Measurements from ENCODE around the gene ADAMTS7. TPM values are rescaled to one million over a fixed set of nuclear protein-coding genes. Genes with fewer than 3 reads are reported as not detected.

ADAMTS7 gene
- total RNA-seq, 1 donor from 2014 or later: 27.4 TPM

DNA sequence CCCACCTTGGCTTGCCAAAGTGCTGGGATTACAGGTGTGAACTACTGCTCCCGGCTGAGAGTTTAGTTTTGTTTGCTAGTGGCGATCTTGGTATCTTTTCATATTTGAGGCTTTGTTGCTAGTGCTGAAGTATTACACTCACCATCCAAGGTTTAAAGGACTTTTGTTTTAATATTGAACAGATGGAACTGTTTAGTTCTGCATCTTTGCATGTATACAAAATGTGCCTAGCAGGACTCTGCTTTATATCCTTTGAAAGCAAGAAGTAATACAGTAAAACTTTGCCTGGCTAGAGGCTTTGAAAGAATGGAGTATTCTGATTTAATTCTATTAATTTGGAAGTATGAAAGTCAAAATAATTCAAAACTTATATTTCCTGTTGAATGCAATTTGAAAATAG is 92.4 kb downstream of the ADAMTS7 start:
- DNase-seq (ENCODE audit: low read depth): no peak
- H3K27me3 ChIP-seq (ENCODE audit: control insufficient read depth, insufficient read depth, low read length): no peaks in the 10 kb centered on the region
- H3K4me3 ChIP-seq (ENCODE audit: low read depth, low read length): no peak overlapping the region
- TF ChIP-seq, protein P1, sequence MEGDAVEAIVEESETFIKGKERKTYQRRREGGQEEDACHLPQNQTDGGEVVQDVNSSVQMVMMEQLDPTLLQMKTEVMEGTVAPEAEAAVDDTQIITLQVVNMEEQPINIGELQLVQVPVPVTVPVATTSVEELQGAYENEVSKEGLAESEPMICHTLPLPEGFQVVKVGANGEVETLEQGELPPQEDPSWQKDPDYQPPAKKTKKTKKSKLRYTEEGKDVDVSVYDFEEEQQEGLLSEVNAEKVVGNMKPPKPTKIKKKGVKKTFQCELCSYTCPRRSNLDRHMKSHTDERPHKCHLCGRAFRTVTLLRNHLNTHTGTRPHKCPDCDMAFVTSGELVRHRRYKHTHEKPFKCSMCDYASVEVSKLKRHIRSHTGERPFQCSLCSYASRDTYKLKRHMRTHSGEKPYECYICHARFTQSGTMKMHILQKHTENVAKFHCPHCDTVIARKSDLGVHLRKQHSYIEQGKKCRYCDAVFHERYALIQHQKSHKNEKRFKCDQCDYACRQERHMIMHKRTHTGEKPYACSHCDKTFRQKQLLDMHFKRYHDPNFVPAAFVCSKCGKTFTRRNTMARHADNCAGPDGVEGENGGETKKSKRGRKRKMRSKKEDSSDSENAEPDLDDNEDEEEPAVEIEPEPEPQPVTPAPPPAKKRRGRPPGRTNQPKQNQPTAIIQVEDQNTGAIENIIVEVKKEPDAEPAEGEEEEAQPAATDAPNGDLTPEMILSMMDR (IDR thresholded peaks at IDR 0.05; ENCODE audit: insufficient read depth, low read length, poor library complexity, severe bottlenecking): no peak
- H3K36me3 ChIP-seq (ENCODE audit: control insufficient read depth, insufficient read depth, low read length): no peaks in the 10 kb centered on the region

DNA sequence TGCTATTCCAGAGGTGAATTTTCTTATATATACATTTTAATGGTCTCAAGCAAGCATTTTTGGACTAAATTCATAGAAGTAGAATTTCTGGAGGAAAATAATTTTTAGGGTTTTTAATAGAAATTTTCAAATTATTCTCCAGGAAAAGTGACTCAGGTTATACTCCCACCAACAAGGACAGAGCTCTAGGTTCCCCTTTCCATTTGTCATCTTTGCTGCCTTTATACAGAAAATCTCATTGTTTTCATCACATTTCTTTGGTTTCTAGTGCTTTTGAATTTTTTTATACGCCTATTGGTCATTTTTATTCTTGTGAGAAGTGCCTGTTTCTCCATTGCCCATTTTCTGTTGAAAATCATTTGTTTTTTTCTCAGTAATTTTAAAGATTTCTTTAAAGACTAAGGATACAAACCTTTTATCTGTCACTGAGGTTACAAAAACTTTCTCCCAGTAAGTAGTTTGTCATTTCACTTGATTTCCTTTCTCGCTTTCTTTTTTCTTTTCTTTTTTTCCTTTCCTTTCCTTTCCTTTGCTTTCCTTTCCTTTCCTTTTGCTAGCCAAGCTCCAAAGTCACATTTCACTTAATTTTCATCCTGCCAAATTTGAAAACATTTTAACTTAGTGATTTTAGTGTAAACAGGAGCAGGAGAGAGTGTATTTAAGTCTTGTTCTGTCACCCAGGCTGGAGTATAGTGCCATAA is 93.2 kb downstream of the ADAMTS7 start:
- Histone ChIP-seq H3K4me3 (ENCODE audit: low read depth, low read length) (no peak overlapping the region), H3K27me3 (ENCODE audit: control insufficient read depth, insufficient read depth, low read length) (no peaks in the 10 kb centered on the region), H3K36me3 (ENCODE audit: control insufficient read depth, insufficient read depth, low read length) (no peaks in the 10 kb centered on the region)
- no peak for DNase-seq (ENCODE audit: low read depth)
- TF ChIP-seq, protein P1 (IDR thresholded peaks at IDR 0.05; ENCODE audit: insufficient read depth, low read length, poor library complexity, severe bottlenecking): no peak

DNA sequence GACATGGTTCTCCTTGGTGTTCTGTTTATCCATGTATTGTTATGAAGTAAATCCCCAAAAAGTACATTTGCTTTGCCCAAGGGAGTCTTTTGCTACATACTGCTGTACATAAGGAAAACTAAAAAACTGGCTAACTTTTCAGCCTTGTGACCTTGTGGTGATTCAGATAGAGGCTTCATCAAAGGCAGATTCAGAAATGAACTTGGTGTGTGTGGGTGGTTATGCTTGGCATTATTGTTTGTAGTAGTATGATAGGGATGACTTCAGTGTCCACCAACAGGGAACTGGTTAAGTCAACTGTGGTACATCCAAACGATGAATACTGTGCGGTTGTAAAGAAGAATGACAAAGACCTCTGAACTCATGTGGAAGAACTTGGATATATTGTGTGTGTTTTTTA is 94.6 kb downstream of the ADAMTS7 start:
- H3K36me3 ChIP-seq (ENCODE audit: control insufficient read depth, insufficient read depth, low read length): no peaks in the 10 kb centered on the region
- TF ChIP-seq, protein P1 (IDR thresholded peaks at IDR 0.05; ENCODE audit: insufficient read depth, low read length, poor library complexity, severe bottlenecking): no peak
- DNase-seq (ENCODE audit: low read depth): no peak

DNA sequence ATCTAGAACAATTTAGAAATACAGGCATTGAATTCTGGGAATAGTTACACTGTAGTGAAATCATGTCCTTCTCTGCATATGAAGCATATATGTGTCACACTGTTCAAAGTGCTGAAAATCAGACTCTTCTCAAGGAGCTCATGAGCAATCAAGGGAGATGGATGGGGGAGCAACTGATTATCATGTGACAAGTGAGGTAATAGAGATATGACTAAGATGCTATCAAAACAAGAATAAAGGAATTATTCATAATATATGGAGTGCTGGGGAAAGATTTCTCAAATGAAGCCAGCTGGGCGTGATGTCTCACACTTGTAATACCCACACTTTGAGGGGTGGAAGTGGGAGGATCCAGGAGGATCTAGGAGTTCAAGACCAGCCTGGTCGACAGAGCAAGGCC is 95.3 kb downstream of the ADAMTS7 start:
- Histone ChIP-seq H3K36me3 (ENCODE audit: control insufficient read depth, insufficient read depth, low read length) (no peaks in the 10 kb centered on the region), H3K4me3 (ENCODE audit: low read depth, low read length) (no peak overlapping the region), H3K27me3 (ENCODE audit: control insufficient read depth, insufficient read depth, low read length) (no peaks in the 10 kb centered on the region)
- DNase-seq (ENCODE audit: low read depth): no peak
- TF ChIP-seq, protein P1 (IDR thresholded peaks at IDR 0.05; ENCODE audit: insufficient read depth, low read length, poor library complexity, severe bottlenecking): no peak

More for the DNA sequence above, 94.6 kb downstream of the ADAMTS7 start:
- H3K27me3 ChIP-seq (ENCODE audit: control insufficient read depth, insufficient read depth, low read length): no peaks in the 10 kb centered on the region
- no peak overlapping the region for H3K4me3 ChIP-seq (ENCODE audit: low read depth, low read length)

DNA sequence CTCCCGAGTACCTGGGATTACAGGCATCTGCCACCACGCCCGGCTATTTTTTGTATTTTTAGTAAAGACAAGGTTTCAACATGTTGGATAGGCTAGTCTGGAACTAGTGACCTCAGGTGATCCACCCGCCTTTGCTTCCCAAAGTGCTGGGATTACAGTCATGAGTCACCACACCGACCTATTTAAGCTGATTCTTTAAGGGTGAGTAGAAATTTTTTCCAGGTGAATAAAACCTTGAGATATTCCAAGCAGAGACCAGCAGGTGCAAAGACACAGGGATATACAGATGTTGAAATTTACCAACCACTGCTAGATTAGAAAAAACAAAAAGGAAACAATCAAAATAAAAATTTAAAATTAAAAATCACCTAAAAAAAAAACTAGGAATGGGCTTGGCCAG is 95.8 kb downstream of the ADAMTS7 start:
- no peak for DNase-seq (ENCODE audit: low read depth)
- no peaks in the 10 kb centered on the region for H3K36me3 ChIP-seq (ENCODE audit: control insufficient read depth, insufficient read depth, low read length)
- TF ChIP-seq, protein P1 (IDR thresholded peaks at IDR 0.05; ENCODE audit: insufficient read depth, low read length, poor library complexity, severe bottlenecking): no peak
- H3K4me3 ChIP-seq (ENCODE audit: low read depth, low read length): no peak overlapping the region
- H3K27me3 ChIP-seq (ENCODE audit: control insufficient read depth, insufficient read depth, low read length): no peaks in the 10 kb centered on the region

DNA sequence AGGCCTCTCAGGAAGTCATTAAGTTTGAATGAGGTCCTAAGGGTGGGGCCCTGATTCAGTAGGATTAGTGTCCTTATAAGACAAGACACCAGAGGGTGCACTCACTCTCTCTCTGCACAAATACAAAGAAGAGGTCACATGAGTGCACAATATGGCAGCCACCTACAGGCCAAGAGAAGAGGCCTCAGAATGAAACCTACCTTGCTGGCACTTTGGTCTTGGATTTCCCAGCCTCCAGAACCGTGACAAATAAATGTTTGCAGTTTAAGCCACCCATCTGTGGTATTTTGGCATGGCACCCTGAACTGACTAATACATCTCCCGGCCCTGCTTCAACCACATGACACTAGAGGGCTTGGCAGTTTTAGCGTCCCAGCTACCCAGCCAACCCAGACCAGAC is 96.4 kb downstream of the ADAMTS7 start:
- H3K27me3 ChIP-seq (ENCODE audit: control insufficient read depth, insufficient read depth, low read length): no peaks in the 10 kb centered on the region
- TF ChIP-seq, protein P1 (IDR thresholded peaks at IDR 0.05; ENCODE audit: insufficient read depth, low read length, poor library complexity, severe bottlenecking): no peak
- no peak overlapping the region for H3K4me3 ChIP-seq (ENCODE audit: low read depth, low read length)
- H3K36me3 ChIP-seq (ENCODE audit: control insufficient read depth, insufficient read depth, low read length): no peaks in the 10 kb centered on the region
- no peak for DNase-seq (ENCODE audit: low read depth)
